HG03457 (cell line): ENCODE data around the gene CCDC85C.

Source experiments
- ATAC-seq: cut with Tn5 transposase; IDR thresholded peaks from one replicate; pipeline ENCODE4 v1.9.1; 2021; ENCODE audit warnings: moderate number of reproducible peaks; ENCODE audit not compliant: unreplicated experiment

Gene CCDC85C

DNA sequence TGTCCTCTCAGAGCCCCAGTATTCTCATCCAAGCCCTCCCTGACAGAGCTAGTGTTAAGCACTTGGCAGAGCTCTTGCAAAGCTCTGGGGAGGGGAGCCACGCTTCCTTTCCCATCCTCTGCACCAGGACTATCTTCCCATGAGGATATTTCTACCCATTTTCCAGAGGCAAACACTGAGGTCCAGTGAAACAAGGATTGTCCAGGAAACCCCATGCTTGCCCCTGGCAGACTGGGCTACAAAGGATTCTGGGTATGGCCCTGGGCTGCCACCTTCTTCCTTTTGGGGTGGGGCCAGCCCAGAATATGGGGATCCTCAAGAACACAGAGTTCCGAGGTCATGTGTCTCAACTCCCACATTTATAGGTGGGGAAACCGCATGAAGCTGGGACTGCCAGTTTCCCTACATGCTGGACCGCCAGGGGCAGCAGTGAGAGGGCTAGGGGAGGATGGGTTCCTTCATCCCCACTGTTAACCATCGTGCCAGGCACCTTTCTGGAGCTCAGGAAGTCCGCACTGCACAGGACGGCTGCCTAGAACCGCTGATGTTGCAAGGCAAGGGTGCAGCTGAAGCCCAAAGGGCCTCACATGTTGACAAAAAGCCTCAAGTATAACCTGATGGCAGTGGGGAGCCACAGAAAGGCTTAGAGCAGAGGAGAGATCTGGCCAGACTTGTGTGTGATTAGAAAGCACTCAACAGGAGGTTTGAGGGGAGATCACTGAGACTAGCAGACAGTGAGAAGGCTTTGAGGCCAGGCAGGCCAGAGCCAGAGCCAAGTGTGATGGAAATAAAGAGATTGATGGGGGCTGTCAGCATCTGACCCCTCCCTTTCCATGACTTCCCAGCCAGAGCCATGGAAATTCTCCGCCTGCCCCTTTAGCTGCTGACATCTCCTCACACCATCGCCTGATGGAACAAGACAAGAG is 5.5 kb upstream of the CCDC85C start:
- no peak for ATAC-seq

DNA sequence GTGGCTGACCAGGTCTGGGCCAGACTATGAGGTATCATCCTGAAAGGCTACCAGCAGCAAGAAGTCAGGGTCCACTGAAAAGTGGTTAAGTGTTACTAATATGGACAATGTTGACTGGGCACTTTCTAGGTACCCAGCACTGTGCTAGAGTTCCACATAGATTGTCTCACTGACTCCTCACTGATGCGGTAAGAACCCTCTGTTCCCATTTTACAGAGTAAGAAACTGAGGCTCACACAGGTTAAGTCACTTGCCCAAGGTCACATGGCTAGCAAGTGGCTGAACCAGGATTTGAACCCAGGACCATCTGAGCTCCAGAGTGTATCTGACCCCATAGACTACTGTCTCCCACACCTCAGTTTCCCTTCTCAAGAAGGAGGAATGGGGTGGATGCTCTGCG is 4.6 kb upstream of the CCDC85C start:
- ATAC-seq = no peak

- no peak for ATAC-seq
These were observed 2.4 kb upstream of the CCDC85C start for GRCh38 chr14:99606359-99606758.

DNA sequence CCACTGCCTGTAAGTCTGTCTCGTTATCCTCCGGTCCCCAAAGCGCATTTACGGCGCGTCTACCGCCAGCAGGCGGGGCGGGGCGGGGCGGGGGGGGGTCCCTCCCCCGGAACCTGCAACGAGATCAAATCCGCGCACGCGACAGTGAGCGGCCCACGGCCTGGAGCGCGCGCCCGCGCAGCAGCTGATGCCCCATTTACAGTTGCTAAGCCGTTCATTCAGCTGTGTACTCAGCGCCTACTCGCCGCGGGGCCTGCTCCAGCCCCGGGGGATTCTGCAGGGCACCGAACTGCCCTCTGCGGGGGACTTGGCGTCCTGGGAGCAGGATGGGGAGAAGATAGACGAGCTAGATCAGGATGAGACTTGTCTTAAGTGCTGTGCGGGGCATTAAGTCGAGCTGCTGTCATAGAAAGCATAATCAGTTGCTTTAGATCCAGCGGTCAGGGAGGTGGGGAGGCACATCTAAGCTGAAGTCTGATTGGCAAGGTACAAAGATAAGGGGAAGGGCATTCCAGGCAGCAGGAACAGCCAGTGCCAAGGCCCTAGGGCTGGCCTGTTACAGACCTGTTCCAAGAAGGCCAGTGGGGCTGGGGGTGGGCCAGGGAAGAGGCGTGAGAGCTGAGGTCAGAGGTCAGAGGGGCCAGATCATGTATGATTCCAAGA is 1.4 kb upstream of the CCDC85C start:
- ATAC-seq = no peak

DNA sequence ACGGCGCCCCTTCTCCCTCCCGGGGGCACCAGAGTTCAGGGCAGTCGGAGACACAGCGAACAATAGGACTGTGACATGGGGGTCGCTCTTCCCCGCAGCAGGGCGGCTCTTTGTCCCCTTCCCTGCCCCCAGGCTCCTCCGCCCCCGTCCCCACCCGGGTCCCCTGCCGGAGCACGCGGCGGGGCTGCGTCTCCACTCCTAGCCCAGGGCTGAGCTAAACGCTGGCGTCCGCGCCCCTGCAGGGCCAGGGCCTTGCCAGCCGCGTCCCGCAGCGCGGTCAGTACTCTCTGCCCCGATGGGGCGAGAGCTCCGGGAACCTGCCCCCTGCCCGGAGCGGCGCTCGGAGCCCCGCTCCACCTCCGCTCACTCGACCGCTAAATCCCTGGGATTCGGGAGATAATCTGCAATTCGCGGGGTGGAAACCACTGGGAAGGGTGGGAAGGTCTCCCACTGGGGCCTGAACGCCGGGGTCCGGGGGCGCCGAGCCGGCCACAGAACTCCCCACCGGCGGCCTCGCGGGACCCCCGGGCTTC is 825 bp upstream of the CCDC85C start:
- peak; percentile 10 for ATAC-seq

DNA sequence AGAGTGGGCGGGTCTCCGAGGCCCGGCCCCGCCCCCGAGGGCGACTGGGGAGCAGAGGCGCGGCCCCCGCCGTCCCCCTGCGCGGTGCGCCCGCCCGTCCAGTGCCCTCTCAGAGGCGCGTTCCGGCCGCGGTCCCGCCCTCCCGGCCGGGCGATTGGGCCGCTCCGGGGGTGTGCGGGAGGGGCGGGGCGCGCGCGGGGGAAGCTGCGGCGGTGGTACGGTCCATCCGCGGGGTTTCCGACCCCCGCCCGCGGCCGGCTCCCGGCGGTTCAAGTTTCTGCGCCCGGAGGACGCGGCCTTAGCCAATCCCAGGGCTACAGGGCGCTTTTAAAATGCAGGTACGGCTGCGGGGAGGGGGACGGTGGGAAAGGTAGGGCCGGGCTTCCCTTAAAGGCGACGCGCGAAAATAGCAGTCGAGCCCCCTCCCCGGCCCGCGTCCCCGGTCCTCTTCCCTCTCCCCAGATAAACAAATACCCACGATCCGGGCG is 315 bp upstream of the CCDC85C start:
- ATAC-seq = peak; percentile 92

GRCh38 chr14:99602788-99603415 is 1.1 kb downstream of the CCDC85C start:
- no peak for ATAC-seq

- ATAC-seq = no peak
These were observed 1.8 kb downstream of the CCDC85C start for GRCh38 chr14:99602054-99602787.

DNA sequence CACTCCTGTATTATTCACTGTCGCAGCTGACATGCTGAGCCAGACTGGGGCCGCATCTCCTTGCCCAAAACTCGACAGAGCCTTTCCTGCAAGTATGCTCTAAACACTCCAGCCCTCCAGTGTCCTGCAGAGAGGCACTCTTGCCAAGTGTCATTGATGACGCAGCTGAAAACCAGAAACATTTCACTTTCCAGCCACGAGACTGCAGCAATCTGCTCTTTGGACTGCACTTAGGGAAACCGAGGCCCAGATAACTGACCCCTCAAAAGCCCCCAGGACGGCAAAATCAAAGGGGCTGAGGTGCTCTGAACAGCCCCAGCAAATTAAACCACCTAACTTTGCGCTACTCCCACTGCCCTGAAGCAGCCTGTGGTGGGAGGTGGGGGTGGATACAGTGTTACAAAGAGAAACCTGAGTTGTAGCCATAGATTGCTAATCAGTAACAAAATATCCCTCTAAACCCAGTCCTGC is 2.6 kb downstream of the CCDC85C start:
- no peak for ATAC-seq

DNA sequence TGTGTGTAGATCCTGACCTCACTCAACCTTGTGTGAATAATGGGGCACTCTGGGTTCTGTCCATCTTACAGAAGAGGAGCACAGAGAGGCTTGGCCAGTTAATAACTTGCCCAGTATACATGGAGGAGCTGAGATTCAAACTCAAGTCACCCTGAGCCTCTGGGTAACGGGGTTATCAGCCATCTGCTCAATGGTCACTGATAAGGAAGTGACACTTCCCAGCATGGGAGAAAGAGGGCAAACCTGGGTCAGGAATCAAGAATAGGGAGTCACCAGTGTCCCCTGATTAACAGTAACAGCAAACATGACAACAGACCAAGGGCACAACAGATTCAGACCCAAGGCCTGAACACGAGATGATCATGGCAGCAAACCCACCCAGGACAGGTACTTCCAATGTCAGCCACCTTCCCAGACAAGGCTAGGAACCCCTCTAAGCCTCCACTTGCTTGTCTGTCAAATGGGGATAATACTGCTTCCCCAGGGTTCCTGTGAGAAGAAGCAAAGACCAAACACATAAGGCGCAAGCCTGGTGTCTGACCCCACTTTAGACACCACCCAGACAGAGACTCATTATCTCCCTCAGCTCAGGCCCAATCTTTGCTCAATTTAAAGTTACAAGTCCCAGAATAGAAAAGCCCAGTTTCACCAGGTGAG is 3.6 kb downstream of the CCDC85C start:
- ATAC-seq = no peak

DNA sequence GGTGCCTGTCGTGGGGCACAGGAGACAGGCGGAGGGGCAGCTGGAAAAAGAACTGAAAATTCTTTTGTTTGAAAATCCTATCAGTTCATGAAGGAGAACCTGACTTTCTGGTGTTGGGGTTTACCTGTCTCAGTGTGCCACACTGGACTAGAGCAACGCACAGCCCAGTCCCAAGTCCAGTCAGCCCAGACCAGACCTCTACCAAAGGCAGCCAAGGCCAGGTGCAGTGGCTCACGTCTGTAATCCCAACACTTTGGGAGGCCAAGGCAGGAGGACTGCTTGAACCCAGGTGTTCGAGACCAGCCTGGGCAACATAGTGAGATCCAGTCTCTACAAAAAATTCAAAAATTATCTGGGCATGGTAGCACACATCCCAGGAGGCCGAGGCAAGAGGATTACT is 4.6 kb downstream of the CCDC85C start:
- ATAC-seq = no peak

- no peak for ATAC-seq
These were observed 5.2 kb downstream of the CCDC85C start for GRCh38 chr14:99598774-99599173.

GRCh38 chr14:99597911-99598600 is 6.0 kb downstream of the CCDC85C start:
- ATAC-seq = no peak

- ATAC-seq = no peak
These were observed 7.2 kb downstream of the CCDC85C start for GRCh38 chr14:99596772-99597171.

- no peak for ATAC-seq
These were observed 7.9 kb downstream of the CCDC85C start for GRCh38 chr14:99596071-99596627.

DNA sequence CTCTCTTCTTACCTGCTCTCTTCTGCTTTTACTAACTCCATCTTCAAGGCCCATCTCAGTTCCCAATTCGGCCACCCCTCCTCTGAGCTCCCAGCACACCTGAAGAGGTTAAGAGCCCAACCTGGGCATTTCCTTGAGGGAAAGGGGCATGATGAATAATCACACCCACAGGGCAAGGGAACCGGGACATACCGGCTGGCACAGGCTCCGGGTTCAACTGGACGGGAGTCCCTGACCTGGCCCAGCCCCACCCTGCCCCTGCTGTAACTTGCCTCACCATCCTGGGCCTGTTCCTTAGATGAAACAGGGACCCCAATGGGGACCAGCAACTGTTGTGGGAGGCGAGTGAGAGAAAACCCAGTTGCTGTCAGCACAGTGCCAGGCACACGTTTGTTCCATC is 8.5 kb downstream of the CCDC85C start:
- no peak for ATAC-seq

GRCh38 chr14:99595034-99595433 is 9.0 kb downstream of the CCDC85C start:
- ATAC-seq = peak; percentile 83

GRCh38 chr14:99593971-99594841 is 9.8 kb downstream of the CCDC85C start:
- ATAC-seq = no peak
